ENCODE data around the gene ODAM. TPM values are rescaled to one million over a fixed set of nuclear protein-coding genes. Genes with fewer than 3 reads are reported as not detected.

The ODAM gene
- total RNA-seq = not detected

- no peak for DNase-seq
- H3K4me3 Mint-ChIP-seq = no peak within 1 kb of the TSS
- H3K9me3 Mint-ChIP-seq = no peaks in the 10 kb centered on the region
- no peaks in the 10 kb centered on the region for H3K4me1 Mint-ChIP-seq (ENCODE audit: low read depth)
- H3K27me3 Mint-ChIP-seq (ENCODE audit: low read depth) = no peaks in the 10 kb centered on the region
- no peak for ATAC-seq
- H3K36me3 Mint-ChIP-seq (ENCODE audit: insufficient read depth) = no peaks in the 10 kb centered on the region
Measured at GRCh38 chr4:70195425-70195824, at the start of gene ODAM. Gene ODAM (plus strand): TSS chr4:70195725. CDS start chr4:70196544, 819 bp downstream.

- no peak for ATAC-seq
- Mint-ChIP-seq H3K27me3 (ENCODE audit: low read depth) (no peaks in the 10 kb centered on the region), H3K9me3 (no peaks in the 10 kb centered on the region), H3K4me3 (no peak overlapping the region), H3K36me3 (ENCODE audit: insufficient read depth) (no peaks in the 10 kb centered on the region), H3K4me1 (ENCODE audit: low read depth) (no peaks in the 10 kb centered on the region)
- DNase-seq = no peak
Measured at GRCh38 chr4:70151271-70151670, 44.3 kb upstream of the ODAM start.

GRCh38 chr4:70152088-70152487 is 43.4 kb upstream of the ODAM start:
- DNase-seq (no peak), ATAC-seq (no peak)
- Mint-ChIP-seq H3K4me3 (no peak overlapping the region), H3K27me3 (ENCODE audit: low read depth) (no peaks in the 10 kb centered on the region), H3K9me3 (no peaks in the 10 kb centered on the region), H3K36me3 (ENCODE audit: insufficient read depth) (no peaks in the 10 kb centered on the region), H3K4me1 (ENCODE audit: low read depth) (no peaks in the 10 kb centered on the region)

- Mint-ChIP-seq H3K9me3 (no peaks in the 10 kb centered on the region), H3K4me3 (no peak within 1 kb of the TSS), H3K36me3 (ENCODE audit: insufficient read depth) (no peaks in the 10 kb centered on the region), H3K4me1 (ENCODE audit: low read depth) (no peaks in the 10 kb centered on the region), H3K27me3 (ENCODE audit: low read depth) (no peaks in the 10 kb centered on the region)
- ATAC-seq (no peak), DNase-seq (no peak)
Measured at GRCh38 chr4:70153937-70154336, 41.6 kb upstream of the ODAM start, which contains the start of gene PRR27. Gene PRR27 (plus strand): TSS chr4:70154237. CDS start chr4:70154376, 139 bp downstream.

GRCh38 chr4:70158576-70158975 is 36.9 kb upstream of the ODAM start:
- ATAC-seq (no peak), DNase-seq (no peak)
- H3K9me3 Mint-ChIP-seq = no peaks in the 10 kb centered on the region
- no peaks in the 10 kb centered on the region for H3K36me3 Mint-ChIP-seq (ENCODE audit: insufficient read depth)
- no peak overlapping the region for H3K4me3 Mint-ChIP-seq
- H3K27me3 Mint-ChIP-seq (ENCODE audit: low read depth) = no peaks in the 10 kb centered on the region
- H3K4me1 Mint-ChIP-seq (ENCODE audit: low read depth) = no peaks in the 10 kb centered on the region

- Mint-ChIP-seq H3K4me1 (ENCODE audit: low read depth) (no peaks in the 10 kb centered on the region), H3K9me3 (no peaks in the 10 kb centered on the region), H3K36me3 (ENCODE audit: insufficient read depth) (no peaks in the 10 kb centered on the region), H3K27me3 (ENCODE audit: low read depth) (no peaks in the 10 kb centered on the region), H3K4me3 (no peak overlapping the region)
- ATAC-seq (no peak), DNase-seq (no peak)
Measured at GRCh38 chr4:70177090-70177489, 18.4 kb upstream of the ODAM start.

GRCh38 chr4:70178075-70178660 is 17.4 kb upstream of the ODAM start:
- ATAC-seq = no peak
- Mint-ChIP-seq H3K9me3 (no peaks in the 10 kb centered on the region), H3K4me1 (ENCODE audit: low read depth) (no peaks in the 10 kb centered on the region), H3K27me3 (ENCODE audit: low read depth) (no peaks in the 10 kb centered on the region), H3K36me3 (ENCODE audit: insufficient read depth) (no peaks in the 10 kb centered on the region), H3K4me3 (no peak overlapping the region)
- no peak for DNase-seq

- Mint-ChIP-seq H3K27me3 (ENCODE audit: low read depth) (peaks cover under 1% of the 10 kb centered on the region), H3K9me3 (no peaks in the 10 kb centered on the region), H3K36me3 (ENCODE audit: insufficient read depth) (no peaks in the 10 kb centered on the region), H3K4me1 (ENCODE audit: low read depth) (no peaks in the 10 kb centered on the region), H3K4me3 (no peak overlapping the region)
- no peak for DNase-seq
- ATAC-seq = no peak
Measured at GRCh38 chr4:70179811-70180210, 15.7 kb upstream of the ODAM start.

GRCh38 chr4:70181864-70182263 is 13.7 kb upstream of the ODAM start:
- no peak for DNase-seq
- Mint-ChIP-seq H3K4me3 (no peak overlapping the region), H3K4me1 (ENCODE audit: low read depth) (no peaks in the 10 kb centered on the region), H3K27me3 (ENCODE audit: low read depth) (peaks cover 2% of the 10 kb centered on the region), H3K9me3 (no peaks in the 10 kb centered on the region), H3K36me3 (ENCODE audit: insufficient read depth) (no peaks in the 10 kb centered on the region)
- no peak for ATAC-seq

GRCh38 chr4:70182517-70183167 is 12.9 kb upstream of the ODAM start:
- ATAC-seq (no peak), DNase-seq (no peak)
- Mint-ChIP-seq H3K27me3 (ENCODE audit: low read depth) (peaks cover 2% of the 10 kb centered on the region), H3K4me3 (no peak overlapping the region), H3K4me1 (ENCODE audit: low read depth) (no peaks in the 10 kb centered on the region), H3K36me3 (ENCODE audit: insufficient read depth) (no peaks in the 10 kb centered on the region), H3K9me3 (no peaks in the 10 kb centered on the region)

GRCh38 chr4:70183168-70183939 is 12.2 kb upstream of the ODAM start:
- Mint-ChIP-seq H3K27me3 (ENCODE audit: low read depth) (peaks cover 2% of the 10 kb centered on the region), H3K4me3 (no peak overlapping the region), H3K4me1 (ENCODE audit: low read depth) (no peaks in the 10 kb centered on the region), H3K9me3 (no peaks in the 10 kb centered on the region), H3K36me3 (ENCODE audit: insufficient read depth) (no peaks in the 10 kb centered on the region)
- ATAC-seq = no peak
- no peak for DNase-seq

- no peak overlapping the region for H3K4me3 Mint-ChIP-seq
- no peaks in the 10 kb centered on the region for H3K4me1 Mint-ChIP-seq (ENCODE audit: low read depth)
- no peaks in the 10 kb centered on the region for H3K36me3 Mint-ChIP-seq (ENCODE audit: insufficient read depth)
- no peak for DNase-seq
- H3K9me3 Mint-ChIP-seq = no peaks in the 10 kb centered on the region
- H3K27me3 Mint-ChIP-seq (ENCODE audit: low read depth) = peaks cover 2% of the 10 kb centered on the region
- ATAC-seq = no peak
Measured at GRCh38 chr4:70183940-70184246, 11.6 kb upstream of the ODAM start.

GRCh38 chr4:70187216-70187615 is 8.3 kb upstream of the ODAM start:
- Mint-ChIP-seq H3K36me3 (ENCODE audit: insufficient read depth) (no peaks in the 10 kb centered on the region), H3K4me3 (no peak overlapping the region), H3K4me1 (ENCODE audit: low read depth) (no peaks in the 10 kb centered on the region), H3K27me3 (ENCODE audit: low read depth) (peaks cover 2% of the 10 kb centered on the region), H3K9me3 (no peaks in the 10 kb centered on the region)
- no peak for ATAC-seq
- no peak for DNase-seq

GRCh38 chr4:70190579-70190978 is 4.9 kb upstream of the ODAM start:
- Mint-ChIP-seq H3K4me1 (ENCODE audit: low read depth) (no peaks in the 10 kb centered on the region), H3K36me3 (ENCODE audit: insufficient read depth) (no peaks in the 10 kb centered on the region), H3K27me3 (ENCODE audit: low read depth) (no peaks in the 10 kb centered on the region), H3K9me3 (no peaks in the 10 kb centered on the region), H3K4me3 (no peak overlapping the region)
- no peak for DNase-seq
- no peak for ATAC-seq

- Mint-ChIP-seq H3K27me3 (ENCODE audit: low read depth) (no peaks in the 10 kb centered on the region), H3K9me3 (no peaks in the 10 kb centered on the region), H3K4me3 (no peak overlapping the region), H3K36me3 (ENCODE audit: insufficient read depth) (no peaks in the 10 kb centered on the region), H3K4me1 (ENCODE audit: low read depth) (no peaks in the 10 kb centered on the region)
- no peak for ATAC-seq
- no peak for DNase-seq
Measured at GRCh38 chr4:70191647-70192046, 3.9 kb upstream of the ODAM start.

Data from activated T-cell treated with anti-CD3 and anti-CD28 coated beads, Interleukin-2, amount 50 U/mL, for 4 hours (primary cell).